HTR-8/SVneo (cell line): ENCODE results near the gene LRRC8C.

Source experiments
- DNase-seq: peaks from one replicate; pipeline ENCODE4 v3.0.0; 2011; ENCODE audit warnings: low spot score, mixed read lengths; ENCODE audit not compliant: insufficient read length
- FAIRE-seq: peaks from 2 replicates; lab custom pipeline; 2011; peaks lifted over from hg19 to GRCh38; lab: Jason Lieb, UNC

The LRRC8C gene

GRCh38 chr1:89724369-89725010 is 91.6 kb downstream of the LRRC8C start:
- FAIRE-seq (no peak), DNase-seq (no peak)

- DNase-seq = no peak
- FAIRE-seq = no peak
These were observed 92.1 kb downstream of the LRRC8C start for GRCh38 chr1:89725011-89725370.

- DNase-seq (no peak), FAIRE-seq (no peak)
These were observed 92.7 kb downstream of the LRRC8C start for GRCh38 chr1:89725631-89726030.

- FAIRE-seq (no peak), DNase-seq (no peak)
These were observed 94.8 kb downstream of the LRRC8C start for GRCh38 chr1:89727517-89728312.

GRCh38 chr1:89728381-89728780 is 95.5 kb downstream of the LRRC8C start:
- FAIRE-seq = no peak
- DNase-seq = no peak

- no peak for DNase-seq
- FAIRE-seq = no peak
These were observed 99.3 kb downstream of the LRRC8C start for GRCh38 chr1:89732206-89732605.

- DNase-seq (no peak), FAIRE-seq (no peak)
These were observed 99.8 kb downstream of the LRRC8C start for GRCh38 chr1:89732643-89733222.

- no peak for DNase-seq
- no peak for FAIRE-seq
These were observed 100.8 kb downstream of the LRRC8C start for GRCh38 chr1:89733748-89734147.

GRCh38 chr1:89734442-89734841 is 101.5 kb downstream of the LRRC8C start:
- FAIRE-seq (no peak), DNase-seq (no peak)

GRCh38 chr1:89735479-89735878 is 102.6 kb downstream of the LRRC8C start:
- FAIRE-seq = no peak
- DNase-seq = no peak

GRCh38 chr1:89736937-89737733 is 104.2 kb downstream of the LRRC8C start:
- FAIRE-seq (no peak), DNase-seq (no peak)

- DNase-seq (no peak), FAIRE-seq (no peak)
These were observed 105.1 kb downstream of the LRRC8C start for GRCh38 chr1:89737985-89738510.

- DNase-seq (no peak), FAIRE-seq (no peak)
These were observed 106.3 kb downstream of the LRRC8C start for GRCh38 chr1:89739013-89739843.

GRCh38 chr1:89739844-89740216 is 106.9 kb downstream of the LRRC8C start:
- DNase-seq (no peak), FAIRE-seq (no peak)

- FAIRE-seq = no peak
- DNase-seq = no peak
These were observed 110.9 kb downstream of the LRRC8C start for GRCh38 chr1:89743788-89744187.

- DNase-seq (no peak), FAIRE-seq (no peak)
These were observed 113.7 kb downstream of the LRRC8C start for GRCh38 chr1:89746424-89747149.

- no peak for FAIRE-seq
These were observed 120.8 kb downstream of the LRRC8C start for GRCh38 chr1:89753761-89754160.

GRCh38 chr1:89754518-89754917 is 121.6 kb downstream of the LRRC8C start:
- no peak for DNase-seq
- no peak for FAIRE-seq

More at GRCh38 chr1:89753761-89754160, 120.8 kb downstream of the LRRC8C start:
- DNase-seq = no peak

GRCh38 chr1:89755591-89755990 is 122.7 kb downstream of the LRRC8C start:
- no peak for DNase-seq
- no peak for FAIRE-seq
